Measurements from ENCODE around the gene SEC61B.
"Not testable (repeated sequence)": the region's sequence is repeated elsewhere in the genome, so short reads cannot be mapped to it uniquely, and the experiment has no call there.

Gene SEC61B

DNA sequence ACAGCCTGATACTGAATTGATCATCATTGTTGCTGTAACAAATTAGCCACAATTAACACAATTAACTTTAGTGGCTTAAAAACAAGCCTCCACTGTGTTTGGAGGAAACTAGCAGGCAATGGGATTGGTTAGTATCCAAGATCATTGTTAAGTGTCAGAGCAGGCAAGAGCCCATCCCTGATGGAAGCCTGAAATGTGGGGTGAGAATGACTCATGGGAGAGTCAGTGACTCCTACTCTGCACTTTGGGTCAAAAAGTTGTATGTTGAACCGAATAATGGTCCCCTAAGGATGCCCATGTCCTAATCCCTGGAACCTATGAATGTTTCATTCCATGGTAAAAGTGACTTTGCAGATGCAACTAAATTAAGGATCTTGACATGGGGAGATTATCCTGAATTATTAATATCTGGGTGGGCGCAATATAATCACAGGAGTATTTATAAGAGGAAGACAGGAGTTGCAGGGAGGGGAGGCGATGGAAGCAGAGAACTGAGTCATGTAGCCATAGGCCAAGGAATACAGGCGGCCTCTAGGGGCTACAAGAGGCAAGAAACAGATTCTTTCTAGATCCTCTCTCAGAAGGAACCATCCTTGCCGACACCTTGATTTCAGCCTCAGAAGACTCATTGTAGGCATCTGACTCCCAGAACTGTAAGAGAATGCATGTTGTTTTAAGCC, 29.2 kb upstream of the SEC61B start:
- Histone ChIP-seq H3K27ac (replicated peaks) (no peak overlapping the region), H3K4me3 (replicated peaks; ENCODE audit: insufficient read depth, low read length) (no peak overlapping the region), H3K27me3 (ENCODE audit: insufficient read depth, poor library complexity, severe bottlenecking) (no peaks in the 10 kb centered on the region)
- peak in 1 of 2 experiments; percentile 32 for DNase-seq (ENCODE audit: low read depth in 1 of 2, low spot score in 1 of 2)
- TF ChIP-seq, protein P1, sequence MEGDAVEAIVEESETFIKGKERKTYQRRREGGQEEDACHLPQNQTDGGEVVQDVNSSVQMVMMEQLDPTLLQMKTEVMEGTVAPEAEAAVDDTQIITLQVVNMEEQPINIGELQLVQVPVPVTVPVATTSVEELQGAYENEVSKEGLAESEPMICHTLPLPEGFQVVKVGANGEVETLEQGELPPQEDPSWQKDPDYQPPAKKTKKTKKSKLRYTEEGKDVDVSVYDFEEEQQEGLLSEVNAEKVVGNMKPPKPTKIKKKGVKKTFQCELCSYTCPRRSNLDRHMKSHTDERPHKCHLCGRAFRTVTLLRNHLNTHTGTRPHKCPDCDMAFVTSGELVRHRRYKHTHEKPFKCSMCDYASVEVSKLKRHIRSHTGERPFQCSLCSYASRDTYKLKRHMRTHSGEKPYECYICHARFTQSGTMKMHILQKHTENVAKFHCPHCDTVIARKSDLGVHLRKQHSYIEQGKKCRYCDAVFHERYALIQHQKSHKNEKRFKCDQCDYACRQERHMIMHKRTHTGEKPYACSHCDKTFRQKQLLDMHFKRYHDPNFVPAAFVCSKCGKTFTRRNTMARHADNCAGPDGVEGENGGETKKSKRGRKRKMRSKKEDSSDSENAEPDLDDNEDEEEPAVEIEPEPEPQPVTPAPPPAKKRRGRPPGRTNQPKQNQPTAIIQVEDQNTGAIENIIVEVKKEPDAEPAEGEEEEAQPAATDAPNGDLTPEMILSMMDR (IDR thresholded peaks at IDR 0.05; ENCODE audit: insufficient read depth, low read length), result peak; percentile 21
- TF ChIP-seq POLR2AphosphoS5 (IDR thresholded peaks at IDR 0.05; ENCODE audit: low read depth), result no peak
- no peak for TF ChIP-seq SPI1 (IDR thresholded peaks at IDR 0.05; ENCODE audit: borderline replicate concordance, low read depth)
- no peak for TF ChIP-seq GABPA (IDR thresholded peaks at IDR 0.05; ENCODE audit: low read depth)
- TF ChIP-seq, protein P2, sequence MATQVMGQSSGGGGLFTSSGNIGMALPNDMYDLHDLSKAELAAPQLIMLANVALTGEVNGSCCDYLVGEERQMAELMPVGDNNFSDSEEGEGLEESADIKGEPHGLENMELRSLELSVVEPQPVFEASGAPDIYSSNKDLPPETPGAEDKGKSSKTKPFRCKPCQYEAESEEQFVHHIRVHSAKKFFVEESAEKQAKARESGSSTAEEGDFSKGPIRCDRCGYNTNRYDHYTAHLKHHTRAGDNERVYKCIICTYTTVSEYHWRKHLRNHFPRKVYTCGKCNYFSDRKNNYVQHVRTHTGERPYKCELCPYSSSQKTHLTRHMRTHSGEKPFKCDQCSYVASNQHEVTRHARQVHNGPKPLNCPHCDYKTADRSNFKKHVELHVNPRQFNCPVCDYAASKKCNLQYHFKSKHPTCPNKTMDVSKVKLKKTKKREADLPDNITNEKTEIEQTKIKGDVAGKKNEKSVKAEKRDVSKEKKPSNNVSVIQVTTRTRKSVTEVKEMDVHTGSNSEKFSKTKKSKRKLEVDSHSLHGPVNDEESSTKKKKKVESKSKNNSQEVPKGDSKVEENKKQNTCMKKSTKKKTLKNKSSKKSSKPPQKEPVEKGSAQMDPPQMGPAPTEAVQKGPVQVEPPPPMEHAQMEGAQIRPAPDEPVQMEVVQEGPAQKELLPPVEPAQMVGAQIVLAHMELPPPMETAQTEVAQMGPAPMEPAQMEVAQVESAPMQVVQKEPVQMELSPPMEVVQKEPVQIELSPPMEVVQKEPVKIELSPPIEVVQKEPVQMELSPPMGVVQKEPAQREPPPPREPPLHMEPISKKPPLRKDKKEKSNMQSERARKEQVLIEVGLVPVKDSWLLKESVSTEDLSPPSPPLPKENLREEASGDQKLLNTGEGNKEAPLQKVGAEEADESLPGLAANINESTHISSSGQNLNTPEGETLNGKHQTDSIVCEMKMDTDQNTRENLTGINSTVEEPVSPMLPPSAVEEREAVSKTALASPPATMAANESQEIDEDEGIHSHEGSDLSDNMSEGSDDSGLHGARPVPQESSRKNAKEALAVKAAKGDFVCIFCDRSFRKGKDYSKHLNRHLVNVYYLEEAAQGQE (IDR thresholded peaks at IDR 0.05; ENCODE audit: insufficient replicate concordance, low read depth), result no peak

DNA sequence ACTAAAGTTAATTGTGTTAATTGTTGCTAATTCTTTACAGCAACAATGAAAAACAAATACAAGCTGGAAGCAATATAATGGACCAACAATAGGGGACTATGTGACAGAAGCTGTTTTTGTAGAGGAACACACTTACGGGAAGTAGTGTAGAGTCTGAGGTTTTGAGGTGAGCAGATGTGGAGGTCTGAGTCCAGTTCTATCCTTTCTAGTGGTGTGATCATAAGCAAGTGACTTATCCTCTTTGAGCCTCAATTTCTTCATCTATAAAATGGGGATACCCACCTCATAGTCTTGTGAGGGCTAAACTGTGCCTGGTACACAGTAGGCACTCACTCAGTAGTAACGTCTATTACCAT, 28.6 kb upstream of the SEC61B start:
- no peak overlapping the region for H3K27ac ChIP-seq (replicated peaks)
- H3K27me3 ChIP-seq (ENCODE audit: insufficient read depth, poor library complexity, severe bottlenecking), result no peaks in the 10 kb centered on the region
- TF ChIP-seq, protein P1 (IDR thresholded peaks at IDR 0.05; ENCODE audit: insufficient read depth, low read length), result no peak
- TF ChIP-seq, protein P2 (IDR thresholded peaks at IDR 0.05; ENCODE audit: insufficient replicate concordance, low read depth), result no peak
- no peak for TF ChIP-seq SPI1 (IDR thresholded peaks at IDR 0.05; ENCODE audit: borderline replicate concordance, low read depth)
- TF ChIP-seq POLR2AphosphoS5 (IDR thresholded peaks at IDR 0.05; ENCODE audit: low read depth), result no peak
- no peak for TF ChIP-seq GABPA (IDR thresholded peaks at IDR 0.05; ENCODE audit: low read depth)
- peak in 1 of 2 experiments; percentile 17 for DNase-seq (ENCODE audit: low read depth in 1 of 2, low spot score in 1 of 2)
- no peak overlapping the region for H3K4me3 ChIP-seq (replicated peaks; ENCODE audit: insufficient read depth, low read length)

DNA sequence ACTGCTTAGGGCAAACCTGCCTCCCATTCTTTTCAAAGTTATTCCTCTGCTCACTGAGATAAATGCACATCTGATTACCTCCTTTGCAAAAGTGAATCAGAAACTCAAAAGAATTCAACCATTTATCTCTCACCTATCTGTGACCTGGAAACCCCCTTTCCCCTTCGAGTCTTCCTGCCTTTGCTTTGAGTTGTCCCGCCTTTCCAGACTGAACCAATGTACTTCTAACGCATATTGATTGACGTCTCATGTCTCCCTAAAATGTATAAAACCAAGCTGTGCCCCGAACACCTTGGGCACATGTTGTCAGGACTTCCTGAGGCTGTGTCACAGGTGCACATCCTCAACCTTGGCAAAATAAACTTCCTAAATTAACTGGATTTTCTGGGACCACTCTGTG, 25.6 kb upstream of the SEC61B start:
- not testable (repeated sequence) for H3K27ac ChIP-seq (replicated peaks)

GRCh38 chr9:99197124-99197630, 24.9 kb upstream of the SEC61B start:
- no peaks in the 10 kb centered on the region for H3K27me3 ChIP-seq (ENCODE audit: insufficient read depth, poor library complexity, severe bottlenecking)
- no peak for DNase-seq (ENCODE audit: low read depth in 1 of 2, low spot score in 1 of 2)
- no peak overlapping the region for H3K4me3 ChIP-seq (replicated peaks; ENCODE audit: insufficient read depth, low read length)
- H3K27ac ChIP-seq (replicated peaks), result no peak overlapping the region
- TF ChIP-seq, protein P1 (IDR thresholded peaks at IDR 0.05; ENCODE audit: insufficient read depth, low read length), result no peak
- no peak for TF ChIP-seq POLR2AphosphoS5 (IDR thresholded peaks at IDR 0.05; ENCODE audit: low read depth)
- no peak for TF ChIP-seq GABPA (IDR thresholded peaks at IDR 0.05; ENCODE audit: low read depth)
- TF ChIP-seq, protein P2 (IDR thresholded peaks at IDR 0.05; ENCODE audit: insufficient replicate concordance, low read depth), result no peak
- TF ChIP-seq SPI1 (IDR thresholded peaks at IDR 0.05; ENCODE audit: borderline replicate concordance, low read depth), result no peak

More for the DNA sequence above, 25.6 kb upstream of the SEC61B start:
- not testable (repeated sequence) for H3K27me3 ChIP-seq (ENCODE audit: insufficient read depth, poor library complexity, severe bottlenecking); H3K4me3 ChIP-seq (replicated peaks; ENCODE audit: insufficient read depth, low read length); DNase-seq (ENCODE audit: low read depth in 1 of 2, low spot score in 1 of 2)
